GM12878 (cell line): ENCODE results near the gene MRPL23. TPM values are rescaled to one million over a fixed set of nuclear protein-coding genes. Genes with fewer than 3 reads are reported as not detected.

Experiments used
- ATAC-seq: fragments of 200-7000 bp; cut with Tn5 transposase; 3 replicates; pipeline ENCODE4 v1.9.1; 2020; ENCODE audit warnings: mild to moderate bottlenecking, moderate library complexity
- BruUV-seq: library from RNA; stranded (reverse); fragments of 400-500 nt; replicated peaks from 2 replicates; lab custom pipeline; 2021; lab: Mats Ljungman, UMichigan
- CTCF ChIA-PET: fragments of 300-600 bp; sonication (Branson Sonifier 250); formaldehyde crosslinking; extraction: SDS; loops from one replicate; lab custom pipeline; 2021; ENCODE audit warnings: inconsistent platforms; lab: Yijun Ruan, JAX
- POLR2A ChIA-PET: fragments of 350-600 bp; formaldehyde crosslinking; extraction: SDS; loops from one replicate; lab custom pipeline; 2021; ENCODE audit warnings: inconsistent platforms; lab: Charles Lee
- RAD21 ChIA-PET: fragments of 300-600 bp; sonication (Branson Sonifier 250); formaldehyde crosslinking; loops from one replicate; lab custom pipeline; 2023; ENCODE audit warnings: antibody characterized with exemption; ENCODE audit not compliant: unreplicated experiment; lab: Charles Lee
- SMC1A ChIA-PET: fragments of 300-600 bp; sonication (Branson Sonifier 250); formaldehyde crosslinking; loops from one replicate; lab custom pipeline; 2023; ENCODE audit not compliant: unreplicated experiment, uncharacterized antibody; lab: Charles Lee
- DNase-seq: peaks from one replicate; pipeline ENCODE4 v3.0.0-alpha.2; 2011; ENCODE audit warnings: low read depth, low spot score
- FAIRE-seq: peaks from 3 replicates; lab custom pipeline; 2011; peaks lifted over from hg19 to GRCh38; lab: Jason Lieb, UNC
- H2AFZ ChIP-seq: 2 replicates; pipeline ENCODE4 v1.6.0; 2011; ENCODE audit warnings: low read depth, low read length, control low read depth; ENCODE audit not compliant: control insufficient read depth
- H3K27ac ChIP-seq: 2 replicates; pipeline ENCODE4 v1.5.1; 2011; ENCODE audit warnings: control low read depth; ENCODE audit not compliant: control insufficient read depth, insufficient read depth
- H3K27me3 ChIP-seq, 2 experiments: replicated peaks in 1 of 2; 2 replicates each; pipeline versions ENCODE4 v1.6.0 to v1.6.1; 2011; ENCODE audit warnings: low read length in 1 of 2; ENCODE audit not compliant: control insufficient read depth in 2 of 2, insufficient read depth in 2 of 2
- H3K36me3 ChIP-seq, 2 experiments: 2 replicates each; pipeline ENCODE4 v1.5.1; 2011; ENCODE audit warnings: low read length in 1 of 2; ENCODE audit not compliant: control insufficient read depth in 2 of 2, insufficient read depth in 2 of 2
- H3K4me1 ChIP-seq: 2 replicates; pipeline ENCODE4 v1.6.1; 2011; ENCODE audit warnings: mild to moderate bottlenecking, low read length, moderate library complexity, mixed read lengths; ENCODE audit not compliant: control insufficient read depth, insufficient read depth
- H3K4me2 ChIP-seq: 2 replicates; pipeline ENCODE4 v1.6.0; 2011; ENCODE audit warnings: control low read depth; ENCODE audit not compliant: control insufficient read depth, insufficient read depth
- H3K4me3 ChIP-seq: fragments of 200-600 bp; sonication (generic); 2 replicates; pipeline ENCODE4 v1.5.1; 2016
- H3K79me2 ChIP-seq: 2 replicates; pipeline ENCODE4 v1.6.0; 2011; ENCODE audit warnings: low read length; ENCODE audit not compliant: control insufficient read depth, insufficient read depth
- H3K9ac ChIP-seq: 2 replicates; pipeline ENCODE4 v1.8.0; 2011; ENCODE audit warnings: low read length, control low read depth, mixed read lengths; ENCODE audit not compliant: control insufficient read depth, insufficient read depth
- H3K9me3 ChIP-seq: replicated peaks from 3 replicates; pipeline ENCODE4 v1.5.1; 2011; ENCODE audit warnings: mild to moderate bottlenecking, low read length; ENCODE audit not compliant: control insufficient read depth, insufficient read depth
- H4K20me1 ChIP-seq: 2 replicates; pipeline ENCODE4 v1.6.0; 2011; ENCODE audit not compliant: control insufficient read depth, insufficient read depth
- BCLAF1 ChIP-seq: fragments of 450-650 bp; IDR thresholded peaks from 2 replicates; pipeline ENCODE4 v1.6.1; 2017; ENCODE audit warnings: antibody characterized with exemption, mild to moderate bottlenecking, moderate library complexity
- CEBPZ ChIP-seq: fragments of 150-350 bp; IDR thresholded peaks from 2 replicates; pipeline ENCODE4 v1.6.1; 2016; ENCODE audit warnings: low read depth, low read length
- HDGF ChIP-seq: fragments of 450-650 bp; IDR thresholded peaks from 2 replicates; pipeline ENCODE4 v1.6.1; 2016; ENCODE audit warnings: antibody characterized with exemption
- HSF1 ChIP-seq: fragments of 150-350 bp; IDR thresholded peaks from 2 replicates; pipeline ENCODE4 v1.6.1; 2014; ENCODE audit warnings: mild to moderate bottlenecking, low read depth, low read length
- JUND ChIP-seq: IDR thresholded peaks from 2 replicates; pipeline ENCODE4 v1.6.1; 2012; ENCODE audit warnings: low read depth, mild to moderate bottlenecking, low read length, improper control_type of control experiment, moderate library complexity
- MEF2A ChIP-seq: IDR thresholded peaks from 2 replicates; pipeline ENCODE4 v1.6.1; 2011; ENCODE audit warnings: low read depth, mild to moderate bottlenecking, low read length, moderate library complexity; ENCODE audit not compliant: insufficient read depth
- PAX5 ChIP-seq: IDR thresholded peaks from 2 replicates; pipeline ENCODE4 v1.6.1; 2011; ENCODE audit warnings: low read depth, low read length, borderline replicate concordance
- POLR2AphosphoS5 ChIP-seq: IDR thresholded peaks from 2 replicates; pipeline ENCODE4 v1.6.1; 2011; ENCODE audit warnings: mild to moderate bottlenecking, low read length, inconsistent platforms
- RELB ChIP-seq: fragments of 450-650 bp; IDR thresholded peaks from 2 replicates; pipeline ENCODE4 v1.6.1; 2017; ENCODE audit warnings: low read depth, mild to moderate bottlenecking, moderate library complexity
- SMARCA5 ChIP-seq: fragments of 450-650 bp; IDR thresholded peaks from 2 replicates; pipeline ENCODE4 v1.6.1; 2017; ENCODE audit warnings: mild to moderate bottlenecking
- SMC3 ChIP-seq: IDR thresholded peaks from 2 replicates; pipeline ENCODE4 v1.6.1; 2011; ENCODE audit warnings: low read length, improper control_type of control experiment, borderline replicate concordance
- SRF ChIP-seq, 2 experiments: IDR thresholded peaks; 2 replicates each; pipeline ENCODE4 v1.6.1; 2011; ENCODE audit warnings: low read depth in 2 of 2, low read length in 2 of 2, mild to moderate bottlenecking in 1 of 2, moderate library complexity in 1 of 2
- USF1 ChIP-seq: IDR thresholded peaks from 2 replicates; pipeline ENCODE4 v1.6.1; 2011; ENCODE audit warnings: borderline replicate concordance, low read depth, mild to moderate bottlenecking, moderate library complexity, mixed read lengths, low read length; ENCODE audit not compliant: insufficient read depth; ENCODE audit errors: extremely low read length
- WGBS: methylation state at CpG from one replicate; pipeline ENCODE4 v1.1.6; 2016; ENCODE audit warnings: low lambda C conversion rate; ENCODE audit not compliant: insufficient replicate concordance, insufficient coverage; ENCODE audit errors: missing lambda C conversion rate; 5-methylcytosine and 5-hydroxymethylcytosine counted together
- in situ Hi-C: fragments of 300-500 bp; cut with MboI; formaldehyde crosslinking; loops from 9 replicates; pipeline ENCODE4 v1.14.3; 2018; ENCODE audit warnings: mixed read lengths
- intact Hi-C: fragments of 100-400 bp; cut with micrococcal nuclease; formaldehyde crosslinking; loops from one replicate; pipeline ENCODE4 v1.14.2; 2022; ENCODE audit not compliant: unreplicated experiment
- polyA plus RNA-seq, 11 experiments: library from polyadenylated mRNA; depleted of rRNA in 4 of 11; unstranded in 6 of 11; stranded (reverse) in 5 of 11; fragments of >200 nt; fragmentation: Nextera tagmentation in 4 of 11; fragmentation: Illumina TruSeq in 1 of 11; extraction: Ambion mirVana in 4 of 11; extraction: Trizol in 1 of 11; gene quantifications; 1 replicate in 1 of 11; 2 replicates in 10 of 11; pipeline versions ENCODE4 v1.2.1 to v1.2.3, GENCODE V29; 2011 to 2016; ENCODE audit warnings: inconsistent platforms in 2 of 11, missing spikeins in 2 of 11, low read depth in 1 of 11
- total RNA-seq, 4 experiments: library from RNA; depleted of rRNA in 3 of 4; stranded (reverse); fragments of >200 nt in 3 of 4; fragmentation: Illumina TruSeq in 1 of 4; extraction: Trizol in 1 of 4; gene quantifications; 2 replicates each; pipeline versions ENCODE4 v1.2.1 to v1.2.3, GENCODE V29; 2013 to 2021

Gene MRPL23
- total and polyA plus RNA-seq, 10 of the 15 experiments (the other 5 are each of a cell fraction or from before 2014, with no cell fraction given): 1.6 to 207 (median 126) TPM

GRCh38 chr11:1969035-1969434 is 21.9 kb downstream of the MRPL23 start (continued):
- TF ChIP-seq RELB: no peak
- TF ChIP-seq USF1: no peak
- TF ChIP-seq SMARCA5: no peak
- TF ChIP-seq POLR2AphosphoS5: no peak
- no peak for TF ChIP-seq SMC3
- TF ChIP-seq JUND: no peak
- TF ChIP-seq SRF (IDR thresholded peaks at IDR 0.05; ENCODE audit: low read depth in 2 of 2, low read length in 2 of 2): no peak
- TF ChIP-seq BCLAF1: no peak

- in situ Hi-C loops (no loop called here), intact Hi-C loops (no loop called here)
- ChIA-PET CTCF (no interaction called here), POLR2A (no interaction called here), SMC1A (no interaction called here), RAD21 (no interaction called here)
- FAIRE-seq (no peak), DNase-seq (no peak), ATAC-seq (no peak)
- Histone ChIP-seq H3K4me3 (no peak overlapping the region), H3K27ac (no peak overlapping the region), H3K27me3 (no peaks in the 10 kb centered on the region), H3K9ac (no peak overlapping the region), H3K36me3 (no peaks in the 10 kb centered on the region), H3K9me3 (no peaks in the 10 kb centered on the region), H2AFZ (no peak overlapping the region), H3K79me2 (no peaks in the 10 kb centered on the region), H4K20me1 (no peaks in the 10 kb centered on the region), H3K4me1 (no peaks in the 10 kb centered on the region), H3K4me2 (no peak overlapping the region)
- WGBS: no CpG with 5 or more reads among the region's 23 CpGs
- no TSS peak for BruUV-seq
- TF ChIP-seq CEBPZ: no peak
- TF ChIP-seq HDGF: no peak
- TF ChIP-seq MEF2A: no peak
- TF ChIP-seq PAX5: no peak
- TF ChIP-seq HSF1: no peak
These were observed 22.6 kb downstream of the MRPL23 start for GRCh38 chr11:1969776-1970175.
